GM19239 (cell line): ENCODE results near the gene PLCB1.

ENCODE experiments used
- DNase-seq: peaks from one replicate; pipeline ENCODE4 v3.0.0; 2011; ENCODE audit warnings: low spot score; ENCODE audit not compliant: insufficient read length
- FAIRE-seq: peaks from 2 replicates; lab custom pipeline; 2011; peaks lifted over from hg19 to GRCh38; lab: Jason Lieb, UNC

Gene PLCB1

DNA sequence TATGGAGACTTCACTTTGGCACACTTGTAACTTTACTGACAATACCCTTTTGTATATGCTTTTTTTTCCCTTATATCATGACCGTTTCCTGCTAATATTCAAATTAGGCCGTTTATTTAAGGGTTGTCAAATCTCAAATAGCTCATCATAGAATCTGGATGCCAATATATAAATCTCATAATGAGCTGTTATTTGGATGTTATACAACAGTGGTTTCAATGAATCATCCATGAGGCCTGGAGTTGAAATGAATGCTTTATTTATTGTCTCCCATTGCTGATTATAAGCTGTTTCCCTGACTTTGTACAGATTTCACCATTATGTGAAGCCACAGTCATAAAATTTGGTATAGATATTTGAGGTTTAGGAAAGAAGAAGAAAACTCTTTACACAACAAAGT lies 256.1 kb downstream of the PLCB1 start:
- DNase-seq (no peak), FAIRE-seq (no peak)

DNA sequence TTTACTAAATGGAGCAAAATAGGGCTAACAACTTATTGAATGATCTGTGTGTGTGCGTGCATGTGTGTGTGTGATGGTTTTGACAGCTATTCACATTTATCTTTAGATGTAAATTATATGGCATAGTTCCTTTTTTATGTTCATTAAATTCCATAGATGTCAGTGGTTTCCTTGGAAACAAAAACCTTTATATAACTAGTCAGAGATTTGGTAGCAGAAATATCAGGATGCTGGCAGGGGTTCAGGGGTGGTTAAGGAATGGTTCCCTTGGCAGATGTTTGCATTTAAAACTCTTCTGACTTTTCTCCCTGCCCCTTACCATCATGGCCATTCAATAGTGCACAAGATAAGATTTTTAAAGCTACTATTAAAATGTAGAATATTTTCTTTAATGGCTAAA lies 256.6 kb downstream of the PLCB1 start:
- FAIRE-seq: no peak
- DNase-seq: no peak

DNA sequence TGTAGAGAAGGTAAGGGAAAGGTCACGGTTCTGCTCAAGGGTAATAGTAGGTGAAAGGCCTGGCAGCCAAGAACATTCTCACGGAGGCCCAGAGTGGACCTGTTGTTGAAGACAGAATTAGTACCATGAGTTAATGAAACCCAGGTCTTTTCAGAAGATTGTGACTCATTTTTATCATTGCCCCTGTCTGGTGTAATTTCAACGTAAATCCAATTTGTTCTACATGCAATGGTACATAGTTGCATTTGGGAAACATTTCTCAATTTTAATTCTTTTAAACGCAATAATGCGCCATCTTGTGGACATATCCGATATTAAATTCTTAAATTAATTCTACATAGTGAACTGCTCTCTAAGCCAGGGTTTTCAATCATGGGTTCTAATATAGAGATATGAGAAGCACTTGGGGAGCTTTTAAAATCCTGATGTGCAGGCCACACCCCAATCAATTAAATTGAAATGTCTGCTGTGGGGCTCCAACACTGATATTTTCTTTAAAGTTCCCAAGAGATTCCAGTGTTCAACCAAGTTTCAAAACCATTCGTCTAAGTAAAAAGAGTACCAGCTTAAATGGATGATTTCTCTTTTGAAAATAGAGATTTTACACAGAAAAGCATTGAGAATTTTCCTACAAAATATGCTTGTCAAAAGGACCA lies 257.4 kb downstream of the PLCB1 start:
- DNase-seq (no peak), FAIRE-seq (peak; percentile 47)

GRCh38 chr20:8390037-8390433 lies 258.0 kb downstream of the PLCB1 start:
- FAIRE-seq: no peak
- no peak for DNase-seq

GRCh38 chr20:8390500-8390899 lies 258.4 kb downstream of the PLCB1 start:
- no peak for DNase-seq
- no peak for FAIRE-seq

GRCh38 chr20:8393381-8393780 lies 261.3 kb downstream of the PLCB1 start:
- FAIRE-seq: no peak

GRCh38 chr20:8394308-8394945 lies 262.4 kb downstream of the PLCB1 start:
- peak; percentile 42 for FAIRE-seq
- no peak for DNase-seq

More at GRCh38 chr20:8393381-8393780, 261.3 kb downstream of the PLCB1 start:
- no peak for DNase-seq

DNA sequence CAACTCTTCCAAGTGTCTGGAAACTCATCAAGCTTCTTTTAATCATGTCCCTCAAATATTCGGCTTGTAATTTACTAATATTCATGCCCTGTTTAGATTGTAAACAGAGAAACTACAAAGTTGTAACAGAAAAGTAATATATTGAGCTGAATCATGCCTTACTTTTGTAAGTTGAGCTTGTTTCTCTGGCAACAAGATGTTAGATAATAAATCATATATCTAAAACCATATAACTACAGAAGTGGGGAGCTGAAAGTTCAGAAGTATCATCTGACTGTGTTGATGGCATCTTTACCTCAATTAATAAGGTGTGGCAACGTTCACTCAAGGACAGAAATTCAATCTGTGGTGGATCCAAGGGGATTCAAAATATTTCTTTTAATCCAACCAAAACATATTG lies 263.9 kb downstream of the PLCB1 start:
- FAIRE-seq (no peak), DNase-seq (no peak)

DNA sequence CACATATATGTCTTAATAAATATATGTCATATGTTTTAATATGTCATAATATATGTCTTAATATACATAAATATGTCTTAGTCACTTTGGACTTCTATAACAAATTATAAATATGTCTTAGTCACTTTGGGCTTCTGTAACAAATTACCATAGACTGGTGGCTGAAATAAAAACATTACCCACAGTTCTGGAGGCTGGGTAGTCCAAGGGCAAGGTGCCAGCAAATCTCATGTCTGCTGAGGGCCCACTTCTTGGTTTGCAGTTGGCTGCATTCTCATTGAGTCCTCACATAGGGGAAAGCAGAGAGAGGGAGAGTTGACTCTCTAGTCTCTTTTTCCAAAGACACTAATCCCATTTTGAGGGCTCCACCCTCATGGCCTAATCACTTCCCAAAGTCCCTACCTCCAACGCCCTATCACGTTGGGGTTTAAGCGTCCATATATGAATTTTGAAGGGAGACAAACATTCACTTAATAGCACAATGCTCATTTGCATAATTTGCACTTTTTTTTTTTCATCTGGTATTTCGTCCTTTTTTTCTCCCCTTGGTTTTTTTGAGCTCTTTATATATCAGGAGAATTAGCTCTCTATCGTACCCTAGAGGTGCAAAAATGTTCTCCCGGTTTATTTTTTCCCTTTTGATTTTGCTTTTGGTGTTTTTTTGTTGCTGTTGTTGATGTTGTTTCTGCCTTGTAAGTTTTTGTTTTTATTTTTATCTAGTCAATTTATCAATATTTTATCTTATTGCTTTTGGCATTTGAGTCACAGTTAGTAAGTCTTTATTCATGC lies 266.4 kb downstream of the PLCB1 start:
- DNase-seq (no peak), FAIRE-seq (no peak)

DNA sequence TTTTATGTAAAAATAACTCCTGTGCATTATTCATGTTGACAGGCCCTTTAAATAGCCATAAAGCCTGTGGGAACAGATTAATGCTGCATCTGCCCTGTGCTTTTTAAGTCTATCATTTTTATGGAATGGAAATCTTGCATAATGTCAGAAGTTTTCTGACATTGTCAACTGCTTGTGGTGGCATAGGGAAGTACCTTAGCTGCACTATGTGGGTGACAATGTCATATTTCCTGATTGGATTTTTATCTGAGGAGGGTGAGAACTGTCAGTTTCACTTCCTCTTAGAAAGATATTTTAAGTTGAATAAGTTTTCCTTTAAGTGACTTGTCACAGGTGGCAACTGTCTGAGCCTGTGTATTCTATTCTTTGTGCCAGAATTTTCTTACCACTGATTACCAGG lies 267.9 kb downstream of the PLCB1 start:
- FAIRE-seq (peak; percentile 91), DNase-seq (peak; percentile 28)

DNA sequence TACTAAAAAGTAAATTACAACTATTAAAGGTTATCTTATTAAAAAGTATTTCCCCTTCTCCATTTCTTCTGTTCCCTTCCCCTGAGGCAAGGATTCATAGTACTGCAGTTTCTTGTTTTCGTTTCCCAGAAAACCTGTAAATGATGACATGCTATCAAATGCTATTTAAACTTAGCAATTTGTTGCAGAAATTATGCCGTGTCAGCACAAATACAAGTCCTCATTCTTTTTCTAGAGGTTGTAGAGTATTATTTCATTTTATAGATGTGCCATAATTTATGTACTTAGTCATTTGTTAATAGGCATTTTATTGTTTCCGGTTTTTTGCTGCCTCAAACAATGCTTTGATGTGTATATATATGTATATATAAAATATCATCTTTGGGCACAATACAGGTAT lies 268.4 kb downstream of the PLCB1 start:
- no peak for DNase-seq

DNA sequence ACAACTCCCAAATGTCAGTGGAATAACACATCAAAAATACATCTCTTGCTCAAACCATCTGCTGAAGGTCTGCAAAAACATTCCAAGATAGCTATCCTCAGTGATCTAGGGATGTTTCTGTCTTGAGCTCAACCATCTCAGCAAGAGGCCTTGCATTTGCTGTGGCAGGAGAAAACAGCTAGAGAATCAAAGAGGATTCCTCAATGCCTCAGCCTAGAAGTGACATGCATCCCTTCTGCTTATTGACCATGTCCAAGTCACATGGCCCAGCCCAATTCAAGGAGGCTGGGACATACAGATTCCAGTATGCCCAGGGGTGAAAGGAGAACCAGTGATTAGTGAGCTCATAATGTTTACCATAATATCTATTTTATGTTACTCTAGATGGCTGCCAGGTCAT lies 269.5 kb downstream of the PLCB1 start:
- no peak for DNase-seq
- FAIRE-seq: peak; percentile 64

More for the DNA sequence above, 268.4 kb downstream of the PLCB1 start:
- peak; percentile 56 for FAIRE-seq

- DNase-seq (no peak), FAIRE-seq (no peak)
Measured at GRCh38 chr20:8402798-8403197, 270.7 kb downstream of the PLCB1 start.

DNA sequence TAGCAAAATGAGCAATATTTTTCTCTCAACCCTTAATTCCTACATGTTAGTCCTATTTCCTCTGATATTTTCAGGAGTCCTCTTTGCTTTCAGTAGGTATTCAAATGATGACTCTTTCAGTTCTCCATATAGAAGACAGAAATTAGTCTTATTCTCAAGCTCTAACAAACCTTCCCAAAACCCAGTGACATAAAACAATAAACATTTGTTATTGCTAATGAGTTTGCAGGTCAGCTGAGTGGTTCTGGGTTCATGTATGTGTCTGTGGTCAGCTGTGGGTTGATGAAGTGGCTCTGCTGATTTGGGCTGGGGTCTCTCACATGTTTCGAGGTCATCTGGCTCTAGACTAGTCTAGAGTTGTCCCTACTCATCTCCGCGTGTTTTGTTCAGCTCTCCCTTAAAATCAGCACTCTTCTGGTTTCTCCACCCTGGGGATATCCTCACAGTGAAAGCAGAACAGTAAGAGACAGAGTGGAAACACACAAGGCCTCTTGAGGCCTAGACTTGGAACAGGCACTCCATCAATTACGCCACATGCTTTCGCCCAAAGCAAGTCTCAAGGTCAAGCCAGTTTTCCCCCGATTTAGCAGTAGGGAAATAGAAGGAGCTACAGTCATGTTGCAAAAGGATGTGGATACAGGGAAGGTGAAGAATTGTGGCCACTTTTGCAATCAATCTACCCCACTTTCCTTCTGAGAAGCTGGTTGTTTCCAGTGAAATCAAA lies 273.0 kb downstream of the PLCB1 start:
- FAIRE-seq (no peak), DNase-seq (no peak)

- DNase-seq (no peak), FAIRE-seq (no peak)
Measured at GRCh38 chr20:8406391-8406790, 274.3 kb downstream of the PLCB1 start.

- no peak for FAIRE-seq
- DNase-seq: no peak
Measured at GRCh38 chr20:8408587-8409307, 276.7 kb downstream of the PLCB1 start.

GRCh38 chr20:8413691-8414090 lies 281.6 kb downstream of the PLCB1 start:
- FAIRE-seq: no peak
- DNase-seq: no peak

DNA sequence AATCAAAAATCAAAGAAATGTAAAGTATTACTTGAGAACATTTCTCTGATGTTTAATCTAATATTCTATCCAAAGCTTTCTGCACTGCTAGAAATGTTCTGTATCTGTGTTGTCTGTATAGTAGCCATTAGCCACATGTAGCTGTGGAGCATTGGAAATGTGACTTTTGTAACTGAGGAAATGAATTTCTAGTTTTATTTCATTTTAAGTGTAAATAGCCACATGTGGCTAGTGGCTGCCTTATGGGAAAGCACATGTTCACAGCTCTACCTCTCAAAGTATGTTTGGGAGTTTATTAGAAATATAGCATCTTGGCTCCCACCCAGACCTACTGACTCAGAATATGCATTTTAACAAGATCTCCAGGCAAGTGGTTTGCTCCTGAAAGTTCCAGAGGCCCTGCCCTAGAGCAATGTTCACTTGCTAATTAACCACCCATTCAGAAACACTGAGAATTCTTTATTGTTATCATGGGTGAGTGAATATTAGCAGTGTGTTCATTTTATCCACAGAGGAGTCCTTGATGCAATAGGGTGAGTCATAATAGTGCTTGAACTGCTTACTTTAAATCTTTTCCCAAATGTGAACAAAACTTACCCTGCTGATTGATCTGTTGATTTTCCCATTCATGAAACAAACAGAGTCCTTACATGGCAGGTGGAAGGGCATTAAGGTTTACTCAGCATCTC lies 282.7 kb downstream of the PLCB1 start:
- no peak for FAIRE-seq
- no peak for DNase-seq

- FAIRE-seq (no peak), DNase-seq (no peak)
Measured at GRCh38 chr20:8421981-8422380, 289.9 kb downstream of the PLCB1 start.
